T47D (cell line): ENCODE results near the gene PDXDC1.
A peak's percentile ranks its signal among the peaks of the same experiment; 100 is the strongest.
"Not testable (repeated sequence)": the region's sequence is repeated elsewhere in the genome, so short reads cannot be mapped to it uniquely, and the experiment has no call there.

Source experiments
- DNase-seq, 2 experiments: peaks; one replicate each; pipeline versions ENCODE4 v3.0.0 to v3.0.0-alpha.2; 2011 to 2012; ENCODE audit warnings: low read depth in 1 of 2, low spot score in 1 of 2
- in situ Hi-C: cut with HindIII; loops from 2 replicates; pipeline ENCODE4 v1.10.0; 2016; ENCODE audit warnings: low sequenced_read_pairs, low pct_unique_long_range_greater_than_20kb

Gene PDXDC1

DNA sequence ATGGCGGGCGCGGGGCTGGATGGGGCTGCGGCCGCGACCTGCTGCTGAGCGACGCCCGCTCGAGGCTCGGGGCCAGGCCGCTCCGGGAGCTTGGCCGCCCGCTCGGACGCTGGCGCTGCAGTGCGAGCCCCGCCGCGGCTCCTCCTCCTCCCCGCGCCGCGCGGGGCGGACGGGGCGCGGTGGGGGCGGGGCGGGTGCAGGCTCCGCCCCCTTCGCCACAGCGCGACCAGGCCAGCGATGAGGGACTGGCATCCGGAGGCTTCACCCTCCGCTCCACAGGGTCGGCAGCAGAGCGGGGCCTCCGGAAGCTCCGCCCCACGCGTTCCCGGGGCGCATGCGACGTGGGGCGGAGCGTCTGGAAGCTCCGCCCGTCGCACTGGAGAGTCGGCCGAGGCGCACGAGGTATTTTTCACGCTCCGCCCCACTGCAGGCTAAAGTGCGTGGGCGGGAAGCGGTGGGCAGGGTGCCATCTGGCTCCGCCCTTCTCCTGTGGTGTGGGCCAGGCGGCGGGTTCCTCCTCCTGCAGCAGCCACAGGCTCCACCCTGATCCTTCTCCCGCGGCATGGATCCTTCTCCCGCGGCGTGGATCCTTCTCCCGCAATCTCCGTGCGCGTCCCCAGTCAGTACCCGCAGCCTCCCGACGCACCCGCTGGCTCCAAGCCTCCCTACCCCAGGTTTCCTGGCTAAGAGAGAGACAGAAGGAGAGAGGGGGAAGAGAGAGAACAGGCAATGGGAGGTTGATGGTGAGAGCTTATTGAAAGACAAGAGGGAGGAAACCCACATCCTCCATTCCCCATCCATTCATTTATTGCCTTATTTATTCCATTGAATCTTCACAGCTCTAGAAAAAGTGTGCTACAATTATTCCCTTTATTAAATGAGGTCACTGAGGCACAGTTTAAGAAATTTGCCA, 180.1 kb downstream of the PDXDC1 start:
- peak; percentile 69 to 95 for DNase-seq
- in situ Hi-C loops, result not testable (repeated sequence)

DNA sequence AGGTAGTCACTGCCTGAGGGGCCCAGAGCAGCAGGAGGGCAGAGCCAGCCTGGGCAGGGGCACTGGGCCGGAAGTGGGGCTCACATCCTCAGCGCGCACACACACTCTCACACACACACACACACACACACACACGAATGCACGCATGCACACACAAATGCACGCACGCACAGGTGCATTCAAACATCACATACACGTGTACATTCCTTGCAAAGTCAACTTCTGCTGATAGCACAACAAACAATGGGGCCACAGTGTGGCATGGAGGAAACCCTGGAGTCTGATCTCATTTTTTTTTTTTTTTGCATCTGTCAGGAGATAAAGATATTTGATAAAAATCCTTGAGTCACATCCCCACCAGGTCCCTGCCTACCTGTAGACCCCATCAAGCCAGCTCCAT, 182.8 kb downstream of the PDXDC1 start:
- DNase-seq, in situ Hi-C loops: not testable (repeated sequence)

DNA sequence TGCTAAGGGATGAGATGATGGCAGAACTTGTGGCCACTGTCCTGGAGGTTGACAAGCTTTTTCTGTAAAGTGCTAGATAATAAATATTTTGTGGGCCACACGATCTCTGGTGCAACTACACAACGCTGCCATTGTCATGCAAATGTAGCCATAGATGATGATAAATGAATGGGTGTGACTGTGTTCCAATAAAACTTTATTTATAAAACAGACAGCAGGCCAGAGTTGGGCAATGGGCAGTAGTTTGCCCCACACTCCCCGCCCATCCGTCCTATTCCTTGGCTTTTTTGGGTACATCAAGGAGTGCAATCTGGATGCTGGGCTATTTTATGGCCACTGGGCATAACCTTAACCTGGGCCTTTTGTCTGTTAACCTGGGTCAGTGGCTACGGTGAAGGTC, 184.8 kb downstream of the PDXDC1 start:
- DNase-seq, in situ Hi-C loops: not testable (repeated sequence)

DNA sequence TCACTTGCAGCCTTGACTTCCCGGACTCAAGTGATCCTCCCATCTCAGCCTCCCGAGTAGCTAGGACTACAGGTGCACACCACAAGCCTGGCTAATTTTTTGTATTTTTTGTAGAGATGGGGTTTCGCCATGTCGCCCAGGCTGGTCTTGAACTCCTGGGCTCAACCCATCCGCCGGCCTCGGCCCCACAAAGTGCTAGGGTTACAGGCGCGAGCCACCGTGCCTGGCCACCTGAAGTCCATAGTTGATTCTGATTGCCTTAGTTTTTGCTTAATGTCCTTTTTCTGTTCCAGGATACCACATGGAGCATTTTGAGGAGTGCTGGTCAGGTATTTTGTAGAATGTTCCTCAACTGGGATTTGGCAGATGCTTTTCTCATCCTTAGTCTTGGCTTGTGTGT, 185.7 kb downstream of the PDXDC1 start:
- DNase-seq, in situ Hi-C loops: not testable (repeated sequence)

DNA sequence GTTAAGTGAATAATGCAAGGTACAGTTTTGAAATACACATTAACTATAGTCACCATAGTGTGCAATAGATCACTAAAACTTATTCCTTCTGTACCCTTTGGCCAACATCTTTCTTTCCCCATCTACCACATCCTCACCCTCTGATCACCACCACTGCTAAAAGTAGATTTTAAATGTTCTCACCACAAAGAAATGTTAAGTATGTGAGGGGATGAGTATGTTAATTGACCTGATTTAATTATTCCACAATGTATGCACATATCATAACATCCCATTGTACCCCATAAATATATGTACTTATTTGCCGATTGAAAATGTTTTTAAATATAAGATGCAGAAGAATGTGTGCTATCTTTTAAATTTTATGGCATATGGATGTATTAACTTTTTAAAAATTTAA, 188.2 kb downstream of the PDXDC1 start:
- in situ Hi-C loops, result not testable (repeated sequence)

GRCh38 chr16:15166177-15166576, 191.4 kb downstream of the PDXDC1 start:
- in situ Hi-C loops, DNase-seq: not testable (repeated sequence)

More for the DNA sequence above, 188.2 kb downstream of the PDXDC1 start:
- not testable (repeated sequence) for DNase-seq

- DNase-seq, in situ Hi-C loops: not testable (repeated sequence)
These were observed 193.5 kb downstream of the PDXDC1 start for GRCh38 chr16:15168303-15168702.

DNA sequence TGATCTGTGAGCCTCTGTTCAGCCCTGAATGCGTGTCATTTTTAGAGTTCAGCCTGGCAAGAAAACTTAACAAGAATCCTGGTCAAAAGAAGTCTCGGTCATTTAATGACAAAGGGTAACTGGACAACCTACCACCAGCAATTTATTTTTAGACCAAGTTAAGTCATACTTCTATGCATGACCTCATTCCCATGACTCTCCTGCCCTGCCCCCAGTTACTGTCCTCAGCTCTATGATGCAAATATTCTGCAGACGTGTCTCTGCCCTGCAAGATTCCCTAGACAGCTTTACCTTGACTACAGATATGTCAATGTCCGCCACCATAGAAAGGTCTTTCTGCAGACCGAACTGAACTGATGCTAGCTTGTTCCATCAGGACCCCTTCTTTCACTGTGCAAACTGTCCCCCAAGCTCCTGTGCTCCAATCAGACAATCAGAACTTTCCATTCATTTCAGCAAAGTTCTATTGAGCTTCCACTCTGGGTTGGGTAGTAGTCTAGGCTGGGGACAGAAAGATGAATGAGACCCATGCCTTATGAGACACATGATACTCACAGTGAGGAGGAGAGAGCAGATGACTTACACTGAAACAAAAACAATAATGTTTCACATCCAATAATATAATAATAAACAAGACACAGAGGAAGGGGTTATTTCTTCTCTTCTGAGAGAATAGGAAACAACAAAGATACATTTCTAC, 194.3 kb downstream of the PDXDC1 start:
- in situ Hi-C loops, DNase-seq: not testable (repeated sequence)

DNA sequence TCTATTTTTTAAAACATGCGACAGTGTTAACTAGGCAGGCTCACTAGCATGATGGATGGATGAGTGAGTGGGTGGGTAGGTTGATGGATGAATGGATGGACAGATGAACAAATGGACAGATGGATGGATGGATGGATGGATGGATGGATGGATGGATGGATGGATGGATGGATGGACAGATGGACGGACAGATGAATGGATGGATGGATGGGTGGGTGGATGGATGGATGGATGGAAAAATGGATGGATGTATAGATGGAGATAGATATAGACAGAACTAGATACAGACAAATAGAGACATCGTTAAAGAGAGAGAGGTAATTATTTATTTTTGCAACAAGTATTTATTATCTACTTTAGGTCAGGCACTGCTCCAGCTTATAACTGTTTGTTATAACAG, 205.1 kb downstream of the PDXDC1 start:
- in situ Hi-C loops, result not testable (repeated sequence)

GRCh38 chr16:15180946-15181345, 206.1 kb downstream of the PDXDC1 start:
- in situ Hi-C loops, result not testable (repeated sequence)

More for the DNA sequence above, 205.1 kb downstream of the PDXDC1 start:
- DNase-seq, result not testable (repeated sequence)

DNA sequence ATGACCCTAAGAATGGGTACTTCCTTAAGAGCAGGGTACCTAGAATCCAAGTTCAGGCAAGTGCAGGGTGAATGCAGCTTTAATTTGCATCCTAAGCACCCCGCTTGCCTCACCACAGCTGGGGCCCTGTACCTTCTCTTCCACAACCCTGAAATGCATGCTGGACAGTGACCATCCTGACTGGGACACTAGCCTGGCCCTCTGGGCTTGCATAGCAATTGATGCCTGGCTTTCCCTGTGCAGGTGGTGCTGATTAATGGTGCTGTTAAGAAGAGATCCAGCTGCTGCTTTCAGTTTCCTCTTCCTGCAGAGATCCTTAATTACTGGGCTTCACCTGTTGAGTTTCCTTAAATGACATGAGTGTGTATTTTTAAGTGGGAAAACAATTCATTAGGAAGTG, 209.2 kb downstream of the PDXDC1 start:
- DNase-seq, in situ Hi-C loops: not testable (repeated sequence)

More at GRCh38 chr16:15180946-15181345, 206.1 kb downstream of the PDXDC1 start:
- DNase-seq, result not testable (repeated sequence)
